Astrocyte (in vitro differentiated cells and primary cell): Measurements from ENCODE around the gene VSTM4. TPM values are rescaled to one million over a fixed set of nuclear protein-coding genes. Genes with fewer than 3 reads are reported as not detected.

Experiments
- DNase-seq: peaks from one replicate; pipeline ENCODE4 v3.0.0-alpha.2; 2010; ENCODE audit warnings: low read depth
- FAIRE-seq: peaks from 2 replicates; lab custom pipeline; 2011; peaks lifted over from hg19 to GRCh38; lab: Jason Lieb, UNC
- H2AFZ ChIP-seq: 2 replicates; pipeline ENCODE4 v1.6.0; 2012; ENCODE audit warnings: low read depth, low read length, inconsistent platforms
- H3K27ac ChIP-seq: 2 replicates; pipeline ENCODE4 v1.5.1; 2011; ENCODE audit warnings: low read depth, low read length, inconsistent platforms
- H3K27me3 ChIP-seq: 2 replicates; pipeline ENCODE4 v1.6.0; 2011; ENCODE audit warnings: low read length, inconsistent platforms; ENCODE audit not compliant: insufficient read depth
- H3K36me3 ChIP-seq: 2 replicates; pipeline ENCODE4 v1.5.1; 2011; ENCODE audit warnings: low read length, inconsistent platforms; ENCODE audit not compliant: insufficient read depth
- H3K4me1 ChIP-seq: 2 replicates; pipeline ENCODE4 v1.5.1; 2011; ENCODE audit warnings: low read length, inconsistent platforms; ENCODE audit not compliant: insufficient read depth
- H3K4me2 ChIP-seq: 2 replicates; pipeline ENCODE4 v1.6.0; 2012; ENCODE audit warnings: low read length, inconsistent platforms
- H3K4me3 ChIP-seq: 2 replicates; pipeline ENCODE4 v1.5.1; 2011; ENCODE audit warnings: low read depth, mild to moderate bottlenecking, low read length, inconsistent platforms; ENCODE audit not compliant: insufficient read depth
- H3K79me2 ChIP-seq: 2 replicates; pipeline ENCODE4 v1.6.0; 2012; ENCODE audit warnings: mild to moderate bottlenecking, low read length, inconsistent platforms; ENCODE audit not compliant: insufficient read depth
- H3K9ac ChIP-seq: 2 replicates; pipeline ENCODE4 v1.6.0; 2012; ENCODE audit warnings: mild to moderate bottlenecking, low read length, inconsistent platforms
- H3K9me3 ChIP-seq: 2 replicates; pipeline ENCODE4 v1.5.1; 2012; ENCODE audit warnings: low read depth, mild to moderate bottlenecking, low read length, inconsistent platforms; ENCODE audit not compliant: insufficient read depth
- H4K20me1 ChIP-seq: 2 replicates; pipeline ENCODE4 v1.6.0; 2012; ENCODE audit warnings: low read length, inconsistent platforms; ENCODE audit not compliant: insufficient read depth
- H3K27ac Mint-ChIP-seq: one replicate; pipeline ENCODE4 v1.8.0; 2021; ENCODE audit warnings: mild to moderate bottlenecking, mixed read lengths; ENCODE audit not compliant: unreplicated experiment
- H3K27me3 Mint-ChIP-seq: one replicate; pipeline ENCODE4 v1.8.0; 2021; ENCODE audit warnings: low read depth, mixed read lengths; ENCODE audit not compliant: unreplicated experiment
- H3K36me3 Mint-ChIP-seq: one replicate; pipeline ENCODE4 v1.8.0; 2021; ENCODE audit warnings: low read depth, mixed read lengths; ENCODE audit not compliant: unreplicated experiment
- H3K4me1 Mint-ChIP-seq: one replicate; pipeline ENCODE4 v1.8.0; 2021; ENCODE audit warnings: low read depth, mixed read lengths; ENCODE audit not compliant: unreplicated experiment
- H3K4me3 Mint-ChIP-seq: one replicate; pipeline ENCODE4 v1.8.0; 2021; ENCODE audit warnings: mild to moderate bottlenecking, moderate library complexity, mixed read lengths; ENCODE audit not compliant: unreplicated experiment
- H3K9me3 Mint-ChIP-seq: one replicate; pipeline ENCODE4 v1.8.0; 2021; ENCODE audit warnings: mild to moderate bottlenecking, mixed read lengths; ENCODE audit not compliant: unreplicated experiment
- EZH2 ChIP-seq: IDR thresholded peaks from 2 replicates; pipeline ENCODE4 v1.6.1; 2012; ENCODE audit warnings: mild to moderate bottlenecking, low read length, inconsistent platforms; ENCODE audit not compliant: insufficient read depth
- total RNA-seq: library from RNA; stranded (reverse); gene quantifications from 2 replicates; pipeline ENCODE4 v1.2.1, GENCODE V29; 2021
- TF ChIP-seq, protein P1 (sequence below): IDR thresholded peaks from 2 replicates; pipeline ENCODE4 v1.5.1; 2011; ENCODE audit warnings: low read depth, mild to moderate bottlenecking, inconsistent platforms, low read length, moderate library complexity; ENCODE audit not compliant: insufficient read depth

The VSTM4 gene
- total RNA-seq, 1 donor from 2014 or later: 1.1 TPM

DNA sequence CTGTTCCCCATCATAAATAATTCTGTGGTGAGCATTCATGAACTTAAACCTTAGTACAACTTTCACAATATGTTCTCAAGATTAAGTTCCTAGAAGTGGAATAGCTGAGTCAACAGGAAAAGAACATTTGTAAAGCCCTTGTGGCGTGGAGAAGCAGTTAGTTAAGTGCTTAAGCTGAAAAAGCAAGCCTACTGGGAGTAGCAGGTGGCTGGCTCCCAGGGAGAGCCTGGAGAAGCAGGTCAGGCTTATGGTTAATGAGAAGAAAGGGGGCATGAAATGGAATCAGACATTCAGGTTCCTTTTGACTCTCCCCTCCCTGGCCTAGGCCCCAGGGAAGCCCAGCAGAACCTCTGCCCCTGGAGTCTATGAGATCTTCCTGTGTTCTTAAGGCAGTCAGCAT, 35.3 kb downstream of the VSTM4 start:
- Mint-ChIP-seq H3K36me3 (no peaks in the 10 kb centered on the region), H3K9me3 (no peaks in the 10 kb centered on the region), H3K27ac (no peak overlapping the region), H3K4me3 (no peak overlapping the region), H3K4me1 (peaks cover 16% of the 10 kb centered on the region), H3K27me3 (peaks cover 30% of the 10 kb centered on the region)
- Histone ChIP-seq H2AFZ (no peak overlapping the region), H4K20me1 (no peaks in the 10 kb centered on the region), H3K27ac (no peak overlapping the region), H3K9me3 (no peaks in the 10 kb centered on the region), H3K4me3 (no peak overlapping the region), H3K27me3 (no peaks in the 10 kb centered on the region), H3K79me2 (no peaks in the 10 kb centered on the region), H3K4me1 (no peaks in the 10 kb centered on the region), H3K36me3 (no peaks in the 10 kb centered on the region), H3K9ac (no peak overlapping the region), H3K4me2 (no peak overlapping the region)
- FAIRE-seq: no peak
- DNase-seq: peak; percentile 43
- TF ChIP-seq, protein P1, sequence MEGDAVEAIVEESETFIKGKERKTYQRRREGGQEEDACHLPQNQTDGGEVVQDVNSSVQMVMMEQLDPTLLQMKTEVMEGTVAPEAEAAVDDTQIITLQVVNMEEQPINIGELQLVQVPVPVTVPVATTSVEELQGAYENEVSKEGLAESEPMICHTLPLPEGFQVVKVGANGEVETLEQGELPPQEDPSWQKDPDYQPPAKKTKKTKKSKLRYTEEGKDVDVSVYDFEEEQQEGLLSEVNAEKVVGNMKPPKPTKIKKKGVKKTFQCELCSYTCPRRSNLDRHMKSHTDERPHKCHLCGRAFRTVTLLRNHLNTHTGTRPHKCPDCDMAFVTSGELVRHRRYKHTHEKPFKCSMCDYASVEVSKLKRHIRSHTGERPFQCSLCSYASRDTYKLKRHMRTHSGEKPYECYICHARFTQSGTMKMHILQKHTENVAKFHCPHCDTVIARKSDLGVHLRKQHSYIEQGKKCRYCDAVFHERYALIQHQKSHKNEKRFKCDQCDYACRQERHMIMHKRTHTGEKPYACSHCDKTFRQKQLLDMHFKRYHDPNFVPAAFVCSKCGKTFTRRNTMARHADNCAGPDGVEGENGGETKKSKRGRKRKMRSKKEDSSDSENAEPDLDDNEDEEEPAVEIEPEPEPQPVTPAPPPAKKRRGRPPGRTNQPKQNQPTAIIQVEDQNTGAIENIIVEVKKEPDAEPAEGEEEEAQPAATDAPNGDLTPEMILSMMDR: no peak
- no peak for TF ChIP-seq EZH2

DNA sequence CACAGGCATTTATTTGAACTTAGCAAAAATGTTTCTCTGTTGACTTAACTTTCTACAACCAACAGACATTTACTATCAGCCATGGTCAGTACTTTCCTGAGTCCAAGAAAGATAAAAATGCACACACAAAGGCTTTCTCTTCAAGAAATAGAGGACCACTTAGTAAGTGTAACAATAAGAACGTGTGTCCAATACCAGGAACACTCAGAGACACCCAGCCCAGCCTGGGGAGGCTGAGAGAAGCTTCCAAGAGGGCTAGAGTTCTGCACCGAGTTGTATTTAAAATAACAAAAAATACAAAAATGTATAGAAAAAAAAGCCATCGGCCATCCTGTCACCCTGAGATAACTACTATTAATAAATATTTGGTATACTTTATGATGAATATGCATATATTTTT, 35.8 kb downstream of the VSTM4 start:
- no peak overlapping the region for H2AFZ ChIP-seq
- H3K4me1 Mint-ChIP-seq: peaks cover 16% of the 10 kb centered on the region
- H3K9ac ChIP-seq: no peak overlapping the region
- no peaks in the 10 kb centered on the region for H3K79me2 ChIP-seq
- no peak overlapping the region for H3K4me3 ChIP-seq
- no peaks in the 10 kb centered on the region for H3K36me3 ChIP-seq
- no peak overlapping the region for H3K4me3 Mint-ChIP-seq
- H3K4me2 ChIP-seq: no peak overlapping the region
- H3K27ac ChIP-seq: no peak overlapping the region
- peaks cover 26% of the 10 kb centered on the region for H3K27me3 Mint-ChIP-seq
- no peaks in the 10 kb centered on the region for H3K9me3 Mint-ChIP-seq
- H3K4me1 ChIP-seq: no peaks in the 10 kb centered on the region
- H3K27me3 ChIP-seq: no peaks in the 10 kb centered on the region
- H3K36me3 Mint-ChIP-seq: no peaks in the 10 kb centered on the region
- FAIRE-seq (no peak), DNase-seq (no peak)
- no peaks in the 10 kb centered on the region for H4K20me1 ChIP-seq
- no peak for TF ChIP-seq EZH2
- TF ChIP-seq, protein P1: no peak
- no peaks in the 10 kb centered on the region for H3K9me3 ChIP-seq
- no peak overlapping the region for H3K27ac Mint-ChIP-seq

DNA sequence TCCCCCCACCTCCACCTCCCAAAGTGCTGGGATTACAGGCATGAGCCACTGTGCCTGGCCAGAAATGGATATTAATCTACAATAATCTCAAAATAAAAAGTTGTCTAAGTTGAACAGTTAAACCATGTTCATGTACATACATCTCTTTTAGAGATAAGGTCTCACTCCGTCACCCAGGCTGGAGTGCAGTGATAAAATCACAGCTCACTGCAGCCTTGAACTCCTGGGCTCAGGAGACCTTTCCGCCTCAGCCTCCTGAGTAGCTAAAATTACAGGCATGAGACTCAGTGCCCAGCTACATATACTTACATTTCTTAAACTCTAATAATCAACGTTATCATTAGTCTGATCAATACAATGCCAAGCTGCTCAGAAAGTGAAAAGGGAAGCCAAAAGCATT, 36.2 kb downstream of the VSTM4 start:
- Mint-ChIP-seq H3K27ac (no peak overlapping the region), H3K36me3 (no peaks in the 10 kb centered on the region), H3K27me3 (peaks cover 24% of the 10 kb centered on the region), H3K4me3 (no peak overlapping the region), H3K4me1 (peaks cover 16% of the 10 kb centered on the region), H3K9me3 (no peaks in the 10 kb centered on the region)
- no peak overlapping the region for H2AFZ ChIP-seq
- H4K20me1 ChIP-seq: no peaks in the 10 kb centered on the region
- no peaks in the 10 kb centered on the region for H3K36me3 ChIP-seq
- H3K4me1 ChIP-seq: no peaks in the 10 kb centered on the region
- TF ChIP-seq EZH2: no peak
- TF ChIP-seq, protein P1: no peak
- no peak for DNase-seq
- H3K79me2 ChIP-seq: no peaks in the 10 kb centered on the region
- no peak overlapping the region for H3K27ac ChIP-seq
- no peaks in the 10 kb centered on the region for H3K9me3 ChIP-seq
- FAIRE-seq: no peak
- no peak overlapping the region for H3K9ac ChIP-seq
- H3K27me3 ChIP-seq: no peaks in the 10 kb centered on the region
- H3K4me2 ChIP-seq: no peak overlapping the region
- no peak overlapping the region for H3K4me3 ChIP-seq
